Trophoblast cell (in vitro differentiated cells and primary cell): ENCODE data around the gene SORD.

Experiments
- DNase-seq, 2 donors: peaks; one replicate each; pipeline ENCODE4 v3.0.0-alpha.2; 2016
- H2AFZ ChIP-seq: 2 replicates; pipeline ENCODE4 v1.6.1; 2013; ENCODE audit warnings: low read length, moderate library complexity, mild to moderate bottlenecking; ENCODE audit not compliant: insufficient read depth, poor library complexity
- H2AK5ac ChIP-seq: 2 replicates; pipeline ENCODE4 v1.6.1; 2013; ENCODE audit warnings: mild to moderate bottlenecking, low read length
- H2BK120ac ChIP-seq: 2 replicates; pipeline ENCODE4 v1.6.1; 2013; ENCODE audit warnings: low read length, mild to moderate bottlenecking, moderate library complexity; ENCODE audit not compliant: insufficient read depth, poor library complexity
- H2BK12ac ChIP-seq: 2 replicates; pipeline ENCODE4 v1.6.1; 2013; ENCODE audit warnings: mild to moderate bottlenecking, low read length, moderate library complexity
- H2BK5ac ChIP-seq: 2 replicates; pipeline ENCODE4 v1.6.1; 2013; ENCODE audit warnings: low read length, low read depth, moderate library complexity, mild to moderate bottlenecking; ENCODE audit not compliant: poor library complexity
- H3K14ac ChIP-seq: 2 replicates; pipeline ENCODE4 v1.6.1; 2013; ENCODE audit warnings: mild to moderate bottlenecking, low read length
- H3K18ac ChIP-seq: 2 replicates; pipeline ENCODE4 v1.6.1; 2013; ENCODE audit warnings: mild to moderate bottlenecking, low read length
- H3K23ac ChIP-seq: 2 replicates; pipeline ENCODE4 v1.6.1; 2013; ENCODE audit warnings: low read length
- H3K27ac ChIP-seq: 2 replicates; pipeline ENCODE4 v1.5.1; 2013; ENCODE audit warnings: low read depth, mild to moderate bottlenecking, inconsistent platforms, low read length, moderate library complexity
- H3K27me3 ChIP-seq: 2 replicates; pipeline ENCODE4 v1.6.1; 2013; ENCODE audit warnings: inconsistent platforms, mild to moderate bottlenecking, low read length, moderate library complexity; ENCODE audit not compliant: insufficient read depth
- H3K36me3 ChIP-seq, 2 experiments: 1 replicate in 1 of 2; 2 replicates in 1 of 2; pipeline ENCODE4 v1.6.1; 2013; ENCODE audit warnings: low read length in 2 of 2, mild to moderate bottlenecking in 2 of 2, moderate library complexity in 1 of 2; ENCODE audit not compliant: insufficient read depth in 2 of 2, control insufficient read depth in 1 of 2
- H3K4ac ChIP-seq: 2 replicates; pipeline ENCODE4 v1.6.1; 2013; ENCODE audit warnings: low read depth, mild to moderate bottlenecking, low read length, moderate library complexity
- H3K4me1 ChIP-seq, 2 experiments: 1 replicate in 1 of 2; 2 replicates in 1 of 2; pipeline ENCODE4 v1.6.1; 2013; ENCODE audit warnings: low read length in 2 of 2, mild to moderate bottlenecking in 2 of 2, moderate library complexity in 1 of 2; ENCODE audit not compliant: insufficient read depth in 2 of 2, control insufficient read depth in 1 of 2
- H3K4me2 ChIP-seq: 2 replicates; pipeline ENCODE4 v1.6.1; 2013; ENCODE audit warnings: inconsistent platforms, mild to moderate bottlenecking, low read length, moderate library complexity
- H3K4me3 ChIP-seq: 2 replicates; pipeline ENCODE4 v1.5.1; 2013; ENCODE audit warnings: mild to moderate bottlenecking, low read depth, low read length, inconsistent platforms
- H3K79me1 ChIP-seq: one replicate; pipeline ENCODE4 v1.6.1; 2013; ENCODE audit warnings: low read length
- H3K79me2 ChIP-seq: 2 replicates; pipeline ENCODE4 v1.6.1; 2013; ENCODE audit warnings: low read length, mild to moderate bottlenecking; ENCODE audit not compliant: control insufficient read depth, insufficient read depth, poor library complexity
- H3K9ac ChIP-seq: 2 replicates; pipeline ENCODE4 v1.6.1; 2013; ENCODE audit warnings: mild to moderate bottlenecking, low read length
- H3K9me3 ChIP-seq: 2 replicates; pipeline ENCODE4 v1.6.1; 2013; ENCODE audit warnings: low read depth, mild to moderate bottlenecking, control low read depth, inconsistent platforms, low read length; ENCODE audit not compliant: insufficient read depth
- H4K12ac ChIP-seq: 2 replicates; pipeline ENCODE4 v1.6.1; 2013; ENCODE audit warnings: low read depth, mild to moderate bottlenecking, low read length, moderate library complexity
- H4K8ac ChIP-seq: 2 replicates; pipeline ENCODE4 v1.6.1; 2013; ENCODE audit warnings: low read depth, mild to moderate bottlenecking, low read length, moderate library complexity
- H4K91ac ChIP-seq: one replicate; pipeline ENCODE4 v1.6.1; 2013; ENCODE audit warnings: low read depth, mild to moderate bottlenecking, low read length, moderate library complexity
- WGBS: extraction: QIAGEN DNeasy Blood & Tissue Kit; methylation state at CpG from one replicate; pipeline ENCODE4 v1.1.7; 2013; ENCODE audit warnings: missing lambda C conversion rate; ENCODE audit not compliant: insufficient read length, insufficient coverage; ENCODE audit errors: extremely low coverage; 5-methylcytosine and 5-hydroxymethylcytosine counted together

SORD gene

GRCh38 chr15:45112591-45113379 is 89.8 kb downstream of the SORD start:
- H3K18ac ChIP-seq: no peak overlapping the region
- no peak overlapping the region for H4K91ac ChIP-seq
- no peaks in the 10 kb centered on the region for H3K36me3 ChIP-seq
- no peak for DNase-seq
- H2BK5ac ChIP-seq: no peak overlapping the region
- no peak overlapping the region for H2AK5ac ChIP-seq
- H3K4me2 ChIP-seq: peak overlapping the region; percentile 2
- H3K4me1 ChIP-seq: peaks cover 3% of the 10 kb centered on the region in 2 experiments
- no peak overlapping the region for H3K27ac ChIP-seq
- H2AFZ ChIP-seq: no peak overlapping the region
- H2BK120ac ChIP-seq: no peak overlapping the region
- H3K79me1 ChIP-seq: no peaks in the 10 kb centered on the region
- peaks cover 1% of the 10 kb centered on the region for H3K9me3 ChIP-seq
- WGBS: no CpG with 5 or more reads among the region's 58 CpGs
- no peak overlapping the region for H3K4ac ChIP-seq
- H3K4me3 ChIP-seq: no peak overlapping the region
- no peak overlapping the region for H3K23ac ChIP-seq
- no peak overlapping the region for H3K14ac ChIP-seq
- H3K9ac ChIP-seq: no peak overlapping the region
- no peak overlapping the region for H4K8ac ChIP-seq
- H4K12ac ChIP-seq: no peak overlapping the region
- no peak overlapping the region for H2BK12ac ChIP-seq
- H3K27me3 ChIP-seq: peaks cover 80% of the 10 kb centered on the region
- H3K79me2 ChIP-seq: no peaks in the 10 kb centered on the region

DNA sequence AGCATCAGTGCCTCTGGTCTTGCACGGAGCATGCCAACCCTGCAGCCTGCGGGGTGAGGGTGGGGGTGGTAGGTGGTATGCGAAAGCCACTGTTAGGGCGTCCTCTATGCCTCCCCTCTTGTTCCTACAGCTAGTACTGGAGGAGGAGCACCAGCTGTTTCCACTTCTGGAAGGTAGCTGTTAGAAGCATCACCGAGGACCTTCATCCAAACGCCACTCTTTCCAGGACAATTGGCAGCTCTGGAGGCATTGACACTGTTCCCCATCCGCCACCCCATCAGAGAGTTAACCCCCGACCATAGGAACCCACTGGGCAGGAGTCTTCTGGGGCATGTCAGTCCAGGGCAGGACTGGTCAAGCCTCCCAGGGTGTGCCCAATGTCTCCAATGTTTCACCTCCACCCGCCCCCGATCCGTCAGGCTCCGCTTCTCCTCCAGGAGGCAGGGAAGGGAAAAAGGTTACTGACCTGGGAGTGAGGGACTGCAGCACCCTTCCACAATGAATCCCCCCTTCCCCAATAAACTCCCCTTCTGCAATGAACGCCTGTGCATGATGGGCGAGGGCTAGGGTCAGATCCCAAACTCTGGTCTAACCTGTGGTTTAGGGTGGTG is 90.5 kb downstream of the SORD start:
- no peaks in the 10 kb centered on the region for H3K79me1 ChIP-seq
- no peak overlapping the region for H3K4me2 ChIP-seq
- H2AFZ ChIP-seq: no peak overlapping the region
- peaks cover 4% of the 10 kb centered on the region in 2 experiments for H3K4me1 ChIP-seq
- no peak overlapping the region for H2BK5ac ChIP-seq
- H4K8ac ChIP-seq: no peak overlapping the region
- no peak overlapping the region for H3K4ac ChIP-seq
- H4K91ac ChIP-seq: no peak overlapping the region
- H3K4me3 ChIP-seq: no peak overlapping the region
- H3K27me3 ChIP-seq: peaks cover 81% of the 10 kb centered on the region
- no peak overlapping the region for H4K12ac ChIP-seq
- no peak overlapping the region for H3K27ac ChIP-seq
- H3K9ac ChIP-seq: no peak overlapping the region
- DNase-seq: no peak
- no peak overlapping the region for H3K18ac ChIP-seq
- H2BK120ac ChIP-seq: no peak overlapping the region
- no CpG with 5 or more reads among the region's 14 CpGs for WGBS
- H3K36me3 ChIP-seq: no peaks in the 10 kb centered on the region
- no peak overlapping the region for H2BK12ac ChIP-seq
- H3K79me2 ChIP-seq: no peaks in the 10 kb centered on the region
- H3K23ac ChIP-seq: no peak overlapping the region
- peaks cover 2% of the 10 kb centered on the region for H3K9me3 ChIP-seq
- no peak overlapping the region for H3K14ac ChIP-seq
- H2AK5ac ChIP-seq: no peak overlapping the region

DNA sequence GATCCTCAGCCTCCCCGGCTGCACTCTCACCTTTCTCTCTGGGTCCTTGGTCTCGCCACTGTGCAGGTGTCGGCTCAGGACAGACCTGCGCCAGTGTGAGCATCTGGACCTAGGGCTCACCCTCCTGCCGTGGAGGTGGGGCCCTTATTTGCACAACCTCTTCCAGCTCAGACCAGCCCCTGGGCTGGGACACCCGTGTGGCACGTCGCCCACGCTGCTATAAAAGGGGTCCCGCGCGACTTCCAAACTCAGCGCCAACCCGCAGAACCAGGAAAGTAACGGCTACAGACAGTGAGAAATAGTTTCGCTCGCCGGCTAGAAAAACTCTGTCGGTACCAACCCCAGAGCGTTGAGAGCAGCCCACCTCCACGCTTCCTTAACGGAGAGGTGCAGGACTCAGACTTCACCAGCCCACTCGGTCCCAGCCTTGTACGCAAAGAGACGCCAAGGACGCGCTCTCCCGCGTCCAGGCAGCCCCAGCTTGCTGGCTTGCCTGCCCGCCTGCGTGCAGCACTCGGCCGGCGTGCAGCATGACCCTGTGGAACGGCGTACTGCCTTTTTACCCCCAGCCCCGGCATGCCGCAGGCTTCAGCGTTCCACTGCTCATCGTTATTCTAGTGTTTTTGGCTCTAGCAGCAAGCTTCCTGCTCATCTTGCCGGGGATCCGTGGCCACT is 91.2 kb downstream of the SORD start, which contains the start of the genes DUOX2 and DUOXA2:
TSS of gene DUOX2 (minus strand) at position 97 of the 675 bp plus-strand sequence. CDS start 761 bp downstream, outside the sequence.
TSS of gene DUOXA2 (plus strand) at position 251 of the 675 bp plus-strand sequence. CDS start at position 531, 280 bp downstream.
- no peak within 1 kb of the TSS for H2AK5ac ChIP-seq
- H3K4me3 ChIP-seq: peak within 1 kb of the TSS; percentile 32
- no peak within 1 kb of the TSS for H3K4ac ChIP-seq
- WGBS: no CpG with 5 or more reads among the region's 42 CpGs
- no peak within 1 kb of the TSS for H3K27ac ChIP-seq
- H3K23ac ChIP-seq: no peak within 1 kb of the TSS
- no peak within 1 kb of the TSS for H2AFZ ChIP-seq
- no peak within 1 kb of the TSS for H3K14ac ChIP-seq
- peaks cover 78% of the 10 kb centered on the region for H3K27me3 ChIP-seq
- no peak within 1 kb of the TSS for H3K18ac ChIP-seq
- no peak within 1 kb of the TSS for H2BK5ac ChIP-seq
- no peaks in the 10 kb centered on the region for H3K79me1 ChIP-seq
- H3K9me3 ChIP-seq: peaks cover 2% of the 10 kb centered on the region
- H3K4me2 ChIP-seq: no peak within 1 kb of the TSS
- peaks cover 4% of the 10 kb centered on the region in 2 experiments for H3K4me1 ChIP-seq
- H3K79me2 ChIP-seq: no peaks in the 10 kb centered on the region
- no peak within 1 kb of the TSS for H4K91ac ChIP-seq
- no peak within 1 kb of the TSS for H2BK12ac ChIP-seq
- no peak for DNase-seq
- H2BK120ac ChIP-seq: no peak within 1 kb of the TSS
- no peak within 1 kb of the TSS for H3K9ac ChIP-seq
- H4K12ac ChIP-seq: no peak within 1 kb of the TSS
- H3K36me3 ChIP-seq: no peaks in the 10 kb centered on the region
- H4K8ac ChIP-seq: no peak within 1 kb of the TSS

DNA sequence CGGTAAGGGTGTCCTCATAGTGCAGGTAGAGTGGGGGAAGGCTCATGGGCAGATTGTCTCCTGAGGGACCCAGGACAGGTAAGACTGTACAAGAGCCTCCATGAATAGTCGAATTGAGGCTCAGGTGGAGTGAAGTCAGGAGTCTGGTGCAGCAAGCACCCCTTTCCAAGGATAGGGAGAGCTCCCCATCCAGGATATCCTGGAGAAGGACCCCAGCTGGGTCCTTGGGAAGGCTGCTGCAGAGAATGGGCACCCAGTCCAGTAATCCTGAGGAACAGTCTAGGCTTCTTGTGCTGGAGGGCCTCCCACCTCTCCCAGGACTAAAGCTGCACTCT is 91.7 kb downstream of the SORD start:
- Histone ChIP-seq H4K12ac (no peak overlapping the region), H3K4ac (no peak overlapping the region), H3K79me2 (no peaks in the 10 kb centered on the region), H3K9ac (no peak overlapping the region), H3K79me1 (no peaks in the 10 kb centered on the region), H2BK5ac (no peak overlapping the region), H3K14ac (no peak overlapping the region), H2BK12ac (no peak overlapping the region), H2AK5ac (no peak overlapping the region), H3K27ac (no peak overlapping the region), H3K4me3 (no peak overlapping the region), H3K9me3 (peaks cover 2% of the 10 kb centered on the region), H3K4me1 (peaks cover 4% of the 10 kb centered on the region in 2 experiments), H2BK120ac (no peak overlapping the region), H3K4me2 (no peak overlapping the region), H3K18ac (no peak overlapping the region), H2AFZ (no peak overlapping the region), H4K8ac (no peak overlapping the region), H4K91ac (no peak overlapping the region), H3K27me3 (peaks cover 75% of the 10 kb centered on the region), H3K36me3 (no peaks in the 10 kb centered on the region), H3K23ac (no peak overlapping the region)
- no peak for DNase-seq
- WGBS: no CpG with 5 or more reads among the region's 2 CpGs
